ENCODE data around the gene SLC2A8.

GRCh38 chr9:127422133-127422782 is 25.3 kb downstream of the SLC2A8 start:
- TF ChIP-seq CTCF (IDR thresholded peaks at IDR 0.05) (no peak), POLR2A (IDR thresholded peaks at IDR 0.05) (no peak), POLR2AphosphoS5 (IDR thresholded peaks at IDR 0.05; ENCODE audit: insufficient read depth in 1 of 2, low read depth in 1 of 2) (no peak)

Measured in vagina (tissue), 2 donors.